Sciatic nerve (tissue), 2 donors: ENCODE data around the gene PPBP. TPM values are rescaled to one million over a fixed set of nuclear protein-coding genes. Genes with fewer than 3 reads are reported as not detected.

Source experiments
- ATAC-seq: fragments of 200-7000 bp; cut with Tn5 transposase; one replicate; pipeline ENCODE4 v1.9.1; 2020; ENCODE audit warnings: mild to moderate bottlenecking, moderate library complexity
- DNase-seq: peaks from one replicate; pipeline ENCODE4 v3.0.0-alpha.2; 2020; ENCODE audit warnings: low spot score
- intact Hi-C: fragments of 100-400 bp; cut with DNase I; formaldehyde crosslinking; loops from one replicate; pipeline ENCODE4 v1.14.2; 2022
- total RNA-seq: library from RNA; stranded (reverse); fragmentation: NEBNext Ultra II Directional; extraction: Animal tissue kit (Norgen Biotek cat#: 25700); gene quantifications from one replicate; pipeline ENCODE4 v1.2.1, GENCODE V29; 2021
- donor health status: DM: no; HTN: no; CAD: no.
- donor health status: DM: no; HTN: no; CAD: no.

The PPBP gene
- total RNA-seq: 10.9 TPM

DNA sequence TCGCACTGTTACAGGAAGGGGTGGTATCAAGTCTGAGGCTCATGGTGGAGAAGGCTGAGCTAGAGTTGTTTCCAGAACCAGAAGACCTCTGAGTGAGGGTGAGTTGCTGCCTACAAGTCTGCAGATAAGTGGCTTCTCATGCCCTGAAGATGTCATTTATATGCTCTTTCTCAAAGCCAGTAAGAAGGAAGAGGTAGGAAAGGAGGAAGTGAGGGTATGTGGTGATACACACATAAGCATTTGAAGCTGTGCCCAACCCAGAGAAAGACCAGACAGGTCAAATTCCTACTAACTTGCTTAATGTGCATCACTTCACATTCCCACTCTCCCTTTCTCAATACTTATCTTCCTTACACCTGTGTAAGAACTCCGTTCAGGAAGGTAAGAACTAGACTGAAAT, at the start of gene PPBP:
PPBP (minus strand) TSS at position 130 of the 400 bp plus-strand sequence; CDS start at position 43, 87 bp downstream.
- no peak for ATAC-seq
- intact Hi-C loops: no loop called here
- no peak for DNase-seq

- ATAC-seq (no peak), DNase-seq (no peak)
- intact Hi-C loops: no loop called here
These were observed 49.3 kb upstream of the PPBP start for GRCh38 chr4:74037076-74037955.

GRCh38 chr4:74033739-74034138, 45.7 kb upstream of the PPBP start:
- DNase-seq: no peak

GRCh38 chr4:74032064-74032463, 44.1 kb upstream of the PPBP start:
- intact Hi-C loops: no loop called here
- DNase-seq (no peak), ATAC-seq (no peak)

More at GRCh38 chr4:74033739-74034138, 45.7 kb upstream of the PPBP start:
- intact Hi-C loops: no loop called here
- no peak for ATAC-seq

GRCh38 chr4:74031576-74031975, 43.6 kb upstream of the PPBP start:
- ATAC-seq: no peak
- DNase-seq: no peak
- intact Hi-C loops: no loop called here

GRCh38 chr4:74030285-74030684, 42.3 kb upstream of the PPBP start:
- intact Hi-C loops: no loop called here
- ATAC-seq (no peak), DNase-seq (no peak)

GRCh38 chr4:74028504-74028903, 40.5 kb upstream of the PPBP start:
- intact Hi-C loops: no loop called here
- DNase-seq (no peak), ATAC-seq (no peak)

DNA sequence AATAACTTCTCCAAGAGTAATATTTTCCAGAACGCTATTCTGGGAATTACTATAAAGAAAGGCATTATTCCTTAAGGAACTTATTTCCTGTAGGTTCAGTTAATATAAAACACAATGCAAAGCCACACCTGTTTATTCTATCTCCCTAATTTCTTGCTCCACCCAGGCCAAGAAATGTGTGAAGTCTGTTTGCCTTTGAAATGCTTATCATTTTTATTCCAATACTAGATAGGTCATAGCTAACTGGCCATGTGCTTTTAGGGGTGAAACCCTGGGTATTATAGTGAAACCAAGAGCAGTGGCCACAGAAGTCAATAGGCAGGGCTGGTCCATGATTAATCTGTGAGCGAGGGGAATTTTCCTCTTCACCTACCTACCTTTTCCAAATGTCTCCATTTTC, 35.7 kb upstream of the PPBP start:
- DNase-seq (no peak), ATAC-seq (no peak)
- intact Hi-C loops: no loop called here

GRCh38 chr4:74021601-74022000, 33.6 kb upstream of the PPBP start:
- intact Hi-C loops: no loop called here
- no peak for ATAC-seq
- DNase-seq: no peak

GRCh38 chr4:74018771-74019170, 30.8 kb upstream of the PPBP start:
- intact Hi-C loops: no loop called here
- DNase-seq (no peak), ATAC-seq (no peak)

- intact Hi-C loops: no loop called here
- ATAC-seq (no peak), DNase-seq (no peak)
These were observed 30.1 kb upstream of the PPBP start for GRCh38 chr4:74018116-74018515.

DNA sequence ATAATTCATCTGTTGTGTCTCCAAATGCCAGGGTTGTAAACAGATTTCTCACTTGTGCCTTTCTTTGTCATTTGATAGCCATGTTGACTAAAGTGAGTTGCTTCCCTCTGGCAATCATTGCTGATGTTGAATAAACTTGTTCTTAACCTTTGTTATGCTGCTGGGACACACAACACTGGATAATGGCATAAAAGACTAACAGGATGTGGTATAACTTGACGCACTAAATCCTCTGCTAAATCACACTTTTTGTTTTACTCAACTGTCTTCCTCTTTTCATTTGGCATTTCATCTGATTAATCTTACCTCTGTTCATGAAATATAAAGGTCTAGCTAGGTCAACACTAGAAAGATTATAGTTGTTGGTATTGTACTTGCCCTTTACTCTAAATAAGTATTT, 28.1 kb upstream of the PPBP start:
- intact Hi-C loops: no loop called here
- ATAC-seq: no peak

GRCh38 chr4:74015126-74015780, 27.3 kb upstream of the PPBP start:
- intact Hi-C loops: no loop called here
- DNase-seq: no peak
- no peak for ATAC-seq

More for the DNA sequence above, 28.1 kb upstream of the PPBP start:
- DNase-seq: no peak

DNA sequence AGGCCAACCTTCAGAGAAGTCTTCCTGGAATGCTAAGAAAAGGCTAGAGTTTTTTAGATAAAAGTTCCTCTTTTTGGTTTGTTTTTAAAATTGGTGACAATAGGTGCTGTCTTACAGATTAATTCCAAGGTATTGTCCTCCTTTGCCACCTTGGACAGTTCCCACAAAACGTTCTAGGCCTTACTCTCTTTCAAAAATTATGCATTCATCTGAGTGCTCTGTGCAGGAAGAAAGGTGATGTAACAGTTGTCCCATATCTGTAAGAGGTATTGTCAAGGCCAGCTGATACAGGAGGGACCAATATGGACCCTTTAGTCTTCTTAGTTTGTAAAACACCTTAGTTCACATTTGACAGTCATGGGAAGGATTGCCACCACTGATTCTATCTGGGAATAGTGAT, 26.3 kb upstream of the PPBP start:
- no peak for DNase-seq
- ATAC-seq: no peak
- intact Hi-C loops: no loop called here

- ATAC-seq: no peak
- no peak for DNase-seq
- intact Hi-C loops: no loop called here
These were observed 25.3 kb upstream of the PPBP start for GRCh38 chr4:74013264-74013663.

DNA sequence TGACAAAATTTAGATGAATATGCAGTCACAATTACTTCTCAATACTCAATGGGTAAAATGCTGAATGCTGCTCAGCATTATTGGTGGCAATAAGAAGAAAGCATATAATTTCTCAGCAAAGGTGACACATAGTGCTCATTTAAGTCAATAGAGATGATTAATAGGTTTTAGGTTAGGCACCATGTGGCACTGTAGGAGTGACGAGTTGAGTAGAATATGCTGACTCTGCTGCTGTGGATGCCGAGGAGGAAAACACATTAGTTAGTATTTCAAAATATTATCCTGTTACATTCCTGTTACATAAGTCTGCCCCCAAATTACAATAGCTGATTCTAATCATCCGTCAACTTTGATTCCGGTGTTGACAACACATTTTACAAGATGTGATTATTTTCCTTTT, 24.1 kb upstream of the PPBP start:
- DNase-seq (no peak), ATAC-seq (no peak)
- intact Hi-C loops: no loop called here

DNA sequence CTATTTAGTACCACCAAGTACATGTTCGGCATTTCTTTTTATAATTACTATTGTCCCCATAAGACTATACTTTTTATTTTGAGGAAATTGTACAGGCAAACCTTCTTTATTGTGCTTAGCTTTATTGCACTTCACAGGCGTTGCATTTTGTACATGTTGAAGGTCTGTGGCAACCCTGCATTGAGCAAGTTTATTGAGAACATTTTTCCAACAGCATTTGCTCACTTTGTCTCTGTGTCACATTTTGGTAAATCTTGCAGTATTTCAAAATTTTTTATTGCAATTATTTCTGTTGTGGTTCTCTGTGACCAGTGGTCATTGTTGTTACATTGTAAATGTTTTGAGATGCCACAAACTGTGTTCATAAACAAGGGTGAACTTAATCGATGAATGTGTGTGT, 21.3 kb upstream of the PPBP start:
- intact Hi-C loops: no loop called here
- ATAC-seq: no peak
- no peak for DNase-seq

DNA sequence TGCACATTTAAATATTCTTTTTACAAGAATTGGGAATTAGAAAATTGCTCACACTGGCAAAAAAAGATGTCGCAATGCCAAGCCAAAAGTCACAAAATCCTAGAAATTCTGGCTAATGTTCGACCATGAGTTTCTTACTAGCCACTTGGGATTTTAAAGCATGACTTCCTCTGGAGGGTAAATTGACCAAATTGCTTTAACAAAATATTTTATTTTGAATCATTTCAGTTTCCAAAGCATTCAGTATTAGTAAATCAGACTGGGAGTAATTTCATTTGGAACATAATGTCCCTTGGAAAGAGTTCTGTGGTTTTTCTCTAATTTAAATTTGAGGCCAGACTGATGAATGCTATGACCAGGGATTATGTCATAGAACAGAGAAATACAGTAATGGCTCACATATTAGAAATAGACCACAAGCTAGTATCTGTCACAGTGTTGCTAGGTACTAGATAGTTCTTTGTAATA, 18.1 kb upstream of the PPBP start:
- DNase-seq (no peak), ATAC-seq (peak; percentile 72)
- intact Hi-C loops: no loop called here

DNA sequence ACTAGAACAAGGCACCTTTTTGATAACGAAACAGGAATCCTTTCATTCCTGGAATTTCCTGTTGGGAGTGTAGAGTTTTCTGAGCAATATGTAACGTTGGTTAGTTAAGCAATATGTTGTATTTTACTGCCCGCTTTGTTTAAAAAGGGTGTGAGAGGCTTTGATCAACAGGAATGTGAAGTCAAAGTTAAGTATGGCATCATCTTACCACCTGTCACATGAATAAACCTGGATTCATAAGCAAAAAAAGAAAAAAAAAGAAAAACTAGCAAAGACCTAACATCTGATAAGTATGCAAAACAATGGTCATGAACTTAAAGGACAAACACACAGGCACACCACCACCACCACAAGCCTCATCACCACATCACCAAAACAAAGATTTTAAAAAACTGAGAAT, 17.5 kb upstream of the PPBP start:
- no peak for DNase-seq
- intact Hi-C loops: no loop called here
- no peak for ATAC-seq

- ATAC-seq (no peak), DNase-seq (no peak)
- intact Hi-C loops: no loop called here
These were observed 16.7 kb upstream of the PPBP start for GRCh38 chr4:74004668-74005067.
